ENCODE data around the gene SSR1.

Gene SSR1

DNA sequence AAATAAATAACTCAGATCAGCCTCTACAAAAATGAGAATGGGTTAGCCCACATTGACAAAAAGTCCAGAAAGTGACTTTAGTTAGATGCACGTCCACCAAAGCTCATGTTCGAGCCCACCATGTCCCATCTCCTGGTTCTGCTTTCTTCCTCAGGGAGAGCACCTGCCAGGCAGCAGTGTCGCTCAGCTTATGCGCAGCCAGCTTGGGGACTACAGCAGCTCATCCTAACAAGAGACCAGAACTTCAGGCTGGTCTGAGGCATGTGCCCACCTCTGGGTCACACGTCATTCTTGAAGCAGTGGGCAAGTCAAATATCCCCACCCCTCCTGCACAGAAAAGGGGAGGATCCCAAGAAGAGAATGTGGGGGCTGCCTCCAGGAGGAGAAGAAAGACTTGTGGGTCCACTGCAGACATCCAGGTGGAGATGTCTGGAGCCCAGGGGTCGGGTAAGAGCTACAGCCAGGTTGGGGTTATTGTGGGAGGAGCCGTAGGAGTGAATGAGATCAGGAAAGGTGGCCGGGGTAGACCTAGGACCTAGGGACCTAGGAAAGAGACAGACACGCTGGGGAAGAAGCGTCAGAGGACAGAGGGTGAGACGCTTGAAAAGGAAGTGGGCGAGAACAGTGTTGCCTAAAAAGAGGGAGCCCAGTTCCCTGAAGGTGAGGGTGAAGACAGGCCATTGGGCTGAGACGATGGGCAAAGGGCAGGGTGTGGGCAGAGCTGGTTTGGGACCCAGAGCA lies 52.5 kb downstream of the SSR1 start:
- in situ Hi-C loops (cut with MboI; ENCODE audit: low sequenced_read_pairs), result no loop called here

DNA sequence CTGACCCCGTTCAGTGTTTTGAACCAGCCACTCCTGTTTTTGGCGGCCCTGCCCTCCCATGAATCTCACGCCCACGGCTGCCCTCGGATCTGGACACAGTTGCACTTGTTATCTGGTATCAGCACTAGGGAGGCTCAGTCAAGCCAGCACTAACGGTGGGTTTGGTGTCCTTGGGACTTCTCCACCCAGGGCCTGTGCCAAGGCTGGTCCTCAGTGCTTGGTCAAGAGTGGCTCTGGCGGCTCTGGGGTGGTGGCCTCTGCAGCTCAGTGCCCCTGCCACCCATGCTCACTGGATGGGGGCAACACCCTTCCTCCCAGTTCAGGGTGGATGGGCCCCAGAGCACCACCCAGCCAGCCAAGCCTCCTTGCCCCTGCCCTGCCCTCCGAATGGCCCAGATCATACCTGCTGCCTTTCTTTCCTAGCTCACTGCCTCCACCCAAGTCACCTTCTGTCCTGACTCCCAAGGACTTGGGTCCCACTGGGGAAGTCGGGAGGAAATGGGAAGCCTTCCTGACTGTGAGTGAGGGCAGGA lies 54.7 kb downstream of the SSR1 start:
- in situ Hi-C loops (cut with MboI; ENCODE audit: low sequenced_read_pairs), result no loop called here

DNA sequence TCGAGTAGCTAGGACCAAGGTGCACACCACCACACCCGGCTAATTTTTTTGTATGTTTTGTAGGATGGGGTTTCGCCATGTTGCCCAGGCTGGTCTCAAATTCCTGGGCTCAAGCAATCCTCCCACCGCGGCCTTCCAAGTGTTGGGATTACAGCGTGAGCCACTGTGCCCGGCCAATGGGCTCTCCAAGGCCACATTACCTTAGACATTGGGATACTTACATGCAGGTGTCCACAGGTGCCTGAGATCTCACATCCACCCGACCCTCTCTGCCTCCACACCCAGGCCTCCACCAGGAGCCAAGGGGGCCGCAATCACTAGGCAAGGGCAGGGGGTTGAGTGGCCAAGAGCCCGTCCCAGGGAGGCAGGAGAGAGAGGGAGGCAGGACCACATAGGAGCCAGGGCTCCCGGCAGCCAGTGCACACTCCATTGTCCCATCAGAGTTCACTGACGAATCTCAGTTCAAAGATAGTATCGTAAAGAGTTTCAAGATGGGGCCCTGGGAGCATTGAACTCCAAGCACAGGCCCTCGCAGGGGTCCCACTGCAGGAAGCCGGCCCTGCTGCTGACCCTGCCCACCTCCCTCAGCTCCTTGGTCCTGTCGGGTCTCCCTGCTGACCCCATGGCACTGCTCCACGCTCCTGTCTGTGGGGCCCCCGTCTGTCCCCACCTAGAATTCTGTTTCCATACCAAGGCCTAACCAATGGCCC lies 55.3 kb downstream of the SSR1 start:
- in situ Hi-C loops (cut with MboI; ENCODE audit: low sequenced_read_pairs), result no loop called here

DNA sequence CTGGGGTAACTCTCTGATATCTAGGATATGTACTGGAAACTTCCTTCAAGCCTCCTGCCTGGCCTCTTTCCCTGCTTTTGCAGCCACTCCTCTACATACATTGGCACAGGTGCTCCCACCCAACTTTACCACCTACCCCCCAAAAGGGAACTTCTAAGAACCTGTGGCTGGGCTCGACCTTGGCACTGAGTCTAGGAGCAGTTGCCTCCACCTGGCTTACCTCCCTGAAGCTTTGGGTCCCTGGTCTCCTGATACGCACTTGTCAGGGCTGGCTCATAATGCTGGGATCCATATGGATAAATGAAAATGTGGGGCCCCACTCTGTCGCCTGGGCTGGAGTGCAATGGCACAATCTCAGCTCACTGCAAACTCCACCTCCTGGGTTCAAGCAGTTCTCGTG lies 56.2 kb downstream of the SSR1 start:
- in situ Hi-C loops (cut with MboI; ENCODE audit: low sequenced_read_pairs), result no loop called here

DNA sequence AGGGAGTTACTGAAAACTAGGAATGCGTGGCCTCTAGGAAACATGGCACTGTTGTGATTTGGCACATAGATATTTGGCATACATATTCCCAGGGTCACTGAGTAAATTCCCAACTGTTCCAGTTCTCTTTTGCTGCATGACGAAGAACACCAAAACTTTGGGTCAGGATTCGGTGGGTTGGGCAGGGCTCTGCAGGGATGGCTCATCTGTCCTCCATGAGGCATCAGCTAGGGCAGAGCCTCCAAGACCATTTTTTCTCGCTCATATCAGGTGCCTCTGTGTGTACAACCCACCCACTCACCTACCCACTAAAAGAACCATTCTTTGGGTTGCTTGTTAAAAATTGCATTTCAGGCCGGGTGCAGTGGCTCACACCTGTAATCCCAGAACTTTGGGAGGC lies 57.1 kb downstream of the SSR1 start:
- in situ Hi-C loops (cut with MboI; ENCODE audit: low sequenced_read_pairs), result no loop called here

DNA sequence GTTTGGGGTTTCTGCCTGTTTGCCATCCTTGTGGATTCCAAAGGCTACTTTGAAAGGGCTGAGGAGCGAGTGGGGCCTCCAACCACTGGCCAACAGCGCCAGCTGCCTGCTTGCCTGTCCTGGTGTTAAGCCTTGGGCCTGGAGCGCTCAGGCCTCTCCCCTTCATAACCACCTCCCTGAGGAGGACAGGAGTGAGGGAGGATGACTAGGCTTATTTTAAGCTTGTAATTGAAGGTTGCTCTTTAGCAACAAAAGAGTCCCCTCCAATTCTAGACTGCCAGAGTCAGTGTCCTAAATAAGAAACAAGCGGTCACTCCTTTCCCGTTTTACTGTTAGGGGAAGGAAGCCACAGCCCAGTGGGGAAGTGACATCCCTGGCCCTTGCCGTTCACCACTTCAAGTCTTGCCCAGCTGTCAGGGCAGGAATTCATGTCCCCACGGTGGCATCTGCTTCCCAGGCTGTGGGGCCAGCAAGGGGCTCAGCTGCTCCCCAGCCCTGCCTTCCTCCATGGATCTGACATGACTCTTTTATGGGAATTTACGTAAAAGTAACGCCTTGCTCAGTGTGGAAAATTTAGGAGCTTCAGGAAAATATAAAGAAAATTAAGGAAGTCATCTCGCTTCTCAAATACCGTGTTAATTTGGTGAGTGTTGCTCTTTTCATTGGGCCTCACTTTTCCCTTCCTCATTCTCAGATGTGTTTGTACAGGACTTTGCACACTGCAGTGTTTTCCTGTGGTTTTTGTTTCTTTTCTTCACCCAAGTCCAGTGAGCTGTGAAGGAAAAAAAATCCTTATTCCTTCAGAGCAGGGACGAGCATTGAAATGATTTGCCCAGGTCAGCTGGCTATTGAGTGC lies 57.8 kb downstream of the SSR1 start:
- in situ Hi-C loops (cut with MboI; ENCODE audit: low sequenced_read_pairs), result no loop called here

DNA sequence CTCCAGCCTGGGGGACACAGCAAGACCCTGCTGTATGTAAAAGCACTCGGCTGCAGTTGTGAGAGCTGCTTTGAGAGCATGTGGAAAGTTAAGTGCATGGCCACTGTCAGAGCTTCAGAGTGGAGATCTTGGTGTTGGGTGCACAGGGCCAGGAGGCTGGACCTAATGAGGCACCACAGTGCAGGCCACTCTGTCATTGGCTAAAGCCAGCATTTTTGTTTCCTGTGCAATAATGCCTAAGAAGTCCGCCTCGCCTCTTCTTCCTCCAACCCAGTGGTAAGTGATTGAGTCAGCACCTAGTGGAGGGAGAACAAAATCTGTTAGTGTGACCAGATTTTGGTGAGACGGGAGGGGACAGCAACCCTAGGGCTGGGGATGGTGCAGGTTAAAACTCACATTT lies 60.6 kb downstream of the SSR1 start:
- in situ Hi-C loops (cut with MboI; ENCODE audit: low sequenced_read_pairs), result no loop called here

DNA sequence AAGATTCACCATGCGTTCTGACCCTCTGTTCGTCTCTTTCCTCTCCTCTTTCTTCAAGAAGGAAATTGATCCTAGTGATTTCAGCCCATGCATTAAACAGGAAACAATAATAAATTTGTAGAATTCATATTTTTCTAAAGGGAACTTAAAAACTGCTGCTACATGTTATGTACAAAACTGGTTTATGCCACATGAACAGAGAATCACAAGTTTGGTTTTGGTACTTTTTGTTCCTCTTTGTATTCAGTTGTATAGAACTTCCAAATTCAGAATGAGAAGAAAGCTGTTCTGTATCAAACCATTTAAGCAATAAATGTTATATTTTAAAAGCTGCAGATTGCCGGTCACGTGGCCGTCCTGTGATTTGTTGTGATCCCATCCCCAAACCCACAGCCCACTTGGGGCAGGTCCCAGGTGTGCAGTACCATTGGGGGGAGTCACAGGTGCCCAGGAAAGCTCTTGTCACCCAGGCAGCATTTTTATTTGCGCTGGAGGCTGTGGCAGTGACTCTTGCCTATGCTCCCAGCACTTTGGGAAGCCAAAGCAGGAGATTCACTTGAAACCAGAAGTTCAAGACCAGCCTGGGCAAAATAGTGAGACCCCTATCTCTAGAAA lies 61.2 kb downstream of the SSR1 start:
- in situ Hi-C loops (cut with MboI; ENCODE audit: low sequenced_read_pairs), result no loop called here

DNA sequence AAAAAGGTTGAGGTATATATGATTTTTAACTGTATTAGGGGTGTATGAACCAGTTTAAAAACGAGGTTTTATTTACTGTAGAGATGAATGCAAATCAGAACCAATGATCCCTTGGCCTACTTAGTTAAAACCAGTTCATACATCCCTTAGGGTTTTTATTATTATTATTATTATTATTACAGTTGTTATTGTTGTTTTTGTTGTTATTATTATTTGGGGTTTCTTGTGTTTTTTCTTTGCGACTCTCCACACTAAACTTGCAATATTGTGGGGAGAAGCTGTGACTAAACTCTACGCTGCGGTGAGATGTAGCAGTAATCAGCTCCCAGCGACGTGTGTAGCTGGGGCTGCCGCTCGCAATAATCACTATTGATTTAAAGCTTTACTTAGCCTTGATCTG lies 62.2 kb downstream of the SSR1 start:
- in situ Hi-C loops (cut with MboI; ENCODE audit: low sequenced_read_pairs), result no loop called here

DNA sequence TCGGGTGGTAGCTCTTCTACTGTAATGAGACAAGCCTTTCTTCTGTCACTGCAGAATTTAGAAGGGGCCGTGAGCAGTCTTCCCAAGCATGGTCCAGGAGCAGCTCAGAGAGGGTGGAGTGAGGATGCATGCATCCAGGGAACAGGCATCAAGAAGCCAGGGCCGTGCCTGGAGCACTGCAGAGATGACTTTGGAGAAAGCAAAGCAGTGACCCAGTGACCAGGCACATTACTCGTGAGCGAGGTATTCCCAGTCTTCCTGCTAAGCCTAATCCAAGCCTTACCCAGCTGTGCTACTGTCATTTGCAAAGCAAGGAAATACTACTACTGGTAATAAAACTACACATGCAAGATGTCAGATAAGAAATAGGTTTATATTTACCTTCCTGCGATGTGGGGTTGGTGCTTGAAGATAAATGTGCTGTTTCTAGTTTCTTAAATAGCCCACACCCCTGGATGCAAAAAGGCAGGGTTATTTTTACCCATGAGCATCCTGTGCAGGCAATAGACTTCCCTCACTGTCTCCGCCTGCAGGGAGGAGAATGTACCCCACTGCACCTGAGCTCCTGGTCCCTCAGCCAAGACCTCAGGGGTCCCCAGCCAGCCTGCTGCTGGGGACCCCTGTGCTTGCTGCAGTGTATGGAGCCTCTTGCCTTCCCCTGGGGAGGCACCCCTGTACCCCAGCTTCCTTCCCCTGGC lies 62.9 kb downstream of the SSR1 start:
- in situ Hi-C loops (cut with MboI; ENCODE audit: low sequenced_read_pairs), result no loop called here

DNA sequence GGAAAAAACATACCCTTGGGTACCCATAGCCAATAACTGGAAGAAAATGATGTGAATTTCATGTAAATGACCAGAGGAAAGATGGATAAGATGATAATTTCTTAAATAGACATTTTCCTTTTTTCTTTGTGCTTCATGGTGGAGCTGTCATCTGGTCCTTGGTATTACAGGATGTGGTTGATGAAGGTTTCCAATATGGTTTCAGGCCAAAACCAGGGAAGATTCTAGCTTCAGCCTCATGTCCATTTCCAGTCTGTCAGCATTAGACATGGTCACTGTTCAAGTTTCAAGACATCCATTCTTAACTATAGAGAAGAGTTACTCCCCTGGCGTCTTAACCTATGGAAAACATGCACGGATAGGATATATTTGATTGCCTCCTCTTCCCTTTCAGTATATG lies 63.6 kb downstream of the SSR1 start:
- in situ Hi-C loops (cut with MboI; ENCODE audit: low sequenced_read_pairs), result no loop called here

DNA sequence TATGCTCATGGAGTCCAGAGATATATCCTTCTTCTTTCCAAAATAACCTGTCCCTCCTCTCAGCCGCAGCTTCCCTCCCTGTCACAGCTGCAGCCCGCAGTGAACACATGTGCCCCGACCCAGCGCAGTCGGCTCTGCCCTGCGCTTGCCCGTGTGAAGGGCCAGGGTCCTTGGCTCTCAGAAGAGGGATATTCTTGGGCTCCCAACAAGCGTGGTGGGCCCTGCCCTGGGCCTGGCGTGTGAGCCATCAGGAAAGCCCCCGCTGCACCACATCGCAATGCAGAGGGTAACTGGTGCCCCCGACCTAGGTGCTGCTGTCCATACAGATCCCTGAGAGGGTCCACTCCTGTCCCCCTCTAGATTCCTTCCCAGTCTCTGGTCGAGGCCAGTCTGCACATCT lies 65.2 kb downstream of the SSR1 start:
- in situ Hi-C loops (cut with MboI; ENCODE audit: low sequenced_read_pairs), result no loop called here

DNA sequence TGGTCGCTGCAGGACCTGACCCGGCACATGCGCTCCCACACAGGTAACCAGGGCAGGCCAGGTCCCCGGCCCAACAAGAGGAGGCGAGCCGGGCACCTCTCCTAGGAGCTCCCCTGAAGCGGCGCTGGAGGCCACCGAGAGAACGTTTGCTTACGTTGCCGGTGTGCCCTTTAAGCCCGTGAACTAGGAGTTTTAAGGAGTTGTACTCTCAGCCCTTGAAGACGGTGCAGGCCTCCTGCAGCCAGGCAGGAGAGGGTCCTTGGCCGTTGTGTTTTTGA lies 65.9 kb downstream of the SSR1 start:
- in situ Hi-C loops (cut with MboI; ENCODE audit: low sequenced_read_pairs), result no loop called here

DNA sequence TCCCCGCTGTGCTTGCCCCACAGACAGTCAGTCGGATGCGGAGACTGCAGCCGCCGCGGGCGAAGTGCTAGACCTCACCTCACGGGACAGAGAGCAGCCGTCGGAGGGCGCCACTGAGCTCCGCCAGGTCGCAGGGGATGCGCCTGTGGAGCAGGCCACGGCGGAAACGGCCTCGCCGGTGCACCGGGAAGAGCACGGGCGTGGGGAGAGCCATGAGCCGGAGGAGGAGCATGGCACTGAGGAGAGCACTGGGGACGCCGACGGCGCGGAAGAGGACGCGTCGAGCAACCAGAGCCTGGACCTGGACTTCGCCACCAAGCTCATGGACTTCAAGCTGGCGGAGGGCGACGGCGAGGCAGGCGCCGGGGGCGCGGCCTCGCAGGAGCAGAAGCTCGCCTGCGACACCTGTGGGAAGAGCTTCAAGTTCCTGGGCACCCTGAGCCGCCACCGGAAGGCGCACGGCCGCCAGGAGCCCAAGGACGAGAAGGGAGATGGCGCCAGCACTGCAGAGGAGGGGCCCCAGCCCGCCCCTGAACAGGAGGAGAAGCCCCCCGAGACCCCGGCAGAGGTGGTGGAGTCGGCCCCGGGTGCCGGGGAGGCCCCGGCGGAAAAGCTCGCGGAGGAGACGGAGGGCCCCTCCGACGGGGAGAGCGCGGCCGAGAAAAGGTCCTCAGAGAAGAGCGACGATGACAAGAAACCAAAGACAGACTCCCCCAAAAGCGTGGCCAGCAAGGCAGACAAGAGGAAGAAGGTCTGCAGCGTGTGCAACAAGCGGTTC lies 66.4 kb downstream of the SSR1 start:
- in situ Hi-C loops (cut with MboI; ENCODE audit: low sequenced_read_pairs), result no loop called here

DNA sequence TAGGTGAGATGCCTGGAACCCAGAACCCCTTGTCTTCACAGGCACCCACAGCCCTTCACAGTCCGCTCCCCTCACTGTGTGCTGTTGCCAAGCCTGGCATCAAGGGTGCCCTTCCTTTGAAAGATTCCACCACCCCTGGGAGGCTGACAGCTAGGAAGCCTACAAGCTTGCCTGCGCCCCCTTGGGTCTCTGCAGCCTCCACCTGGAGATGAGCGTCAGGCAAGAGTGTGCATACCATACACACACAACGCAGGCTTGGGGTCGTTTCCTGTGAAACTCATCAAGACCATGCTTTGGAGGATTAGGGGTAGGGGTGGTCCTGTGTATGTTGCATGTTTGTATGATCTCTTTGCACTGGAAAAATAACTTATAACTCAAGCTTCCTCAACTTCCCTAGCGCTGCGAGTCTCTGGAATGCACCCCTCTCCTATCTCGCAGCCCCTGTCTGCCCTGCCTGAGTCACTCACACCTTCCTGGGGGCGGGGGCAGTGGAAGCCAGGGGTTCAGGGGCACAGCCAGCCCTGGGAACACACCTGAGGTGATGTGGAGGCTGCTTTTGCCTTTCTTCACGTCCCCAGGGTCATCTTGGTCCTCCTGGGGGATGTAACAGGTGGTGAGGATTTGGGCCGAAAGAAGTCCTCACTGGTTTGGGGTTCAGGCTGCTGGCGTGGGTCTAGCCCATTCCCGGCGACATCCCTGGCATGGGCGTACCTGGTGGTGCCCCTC lies 67.2 kb downstream of the SSR1 start:
- in situ Hi-C loops (cut with MboI; ENCODE audit: low sequenced_read_pairs), result no loop called here

DNA sequence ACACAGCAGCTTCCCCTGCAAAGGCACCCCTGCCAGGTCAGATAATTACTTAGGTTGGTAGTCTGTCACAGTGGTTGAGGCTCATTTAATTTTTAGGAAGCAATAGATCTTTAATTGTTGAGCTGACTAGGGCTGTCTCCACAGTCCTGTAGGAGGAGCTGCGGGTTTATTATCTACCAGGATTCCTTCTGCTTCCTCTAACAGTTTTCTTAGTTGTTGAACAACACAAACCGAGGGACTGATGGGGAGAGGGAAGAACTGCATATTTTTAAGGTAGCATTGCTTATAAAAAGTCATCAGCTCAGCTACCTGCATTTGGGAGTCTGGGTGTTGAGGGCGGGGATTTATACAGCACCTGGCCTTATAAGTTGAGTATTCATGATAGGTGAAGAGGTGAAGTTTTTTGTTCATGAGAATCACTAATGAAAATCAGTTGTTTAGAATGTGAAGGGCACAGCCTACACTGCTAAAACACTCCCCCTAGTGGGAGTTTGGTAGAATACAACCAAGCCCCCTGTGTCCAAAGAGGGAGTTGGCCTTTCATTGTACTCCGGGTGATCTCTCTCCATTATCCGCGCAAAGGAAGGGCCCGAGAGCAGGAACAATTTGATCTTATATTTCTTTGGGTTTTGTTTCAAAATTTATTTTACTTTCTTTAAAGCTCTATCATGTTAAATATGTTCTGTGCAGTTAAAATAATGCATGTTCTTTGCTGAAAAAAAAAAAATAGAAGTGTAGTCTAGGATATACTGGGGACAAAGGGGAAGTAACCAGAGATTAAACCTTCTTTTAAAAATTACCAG lies 69.6 kb downstream of the SSR1 start:
- in situ Hi-C loops (cut with MboI; ENCODE audit: low sequenced_read_pairs), result no loop called here

DNA sequence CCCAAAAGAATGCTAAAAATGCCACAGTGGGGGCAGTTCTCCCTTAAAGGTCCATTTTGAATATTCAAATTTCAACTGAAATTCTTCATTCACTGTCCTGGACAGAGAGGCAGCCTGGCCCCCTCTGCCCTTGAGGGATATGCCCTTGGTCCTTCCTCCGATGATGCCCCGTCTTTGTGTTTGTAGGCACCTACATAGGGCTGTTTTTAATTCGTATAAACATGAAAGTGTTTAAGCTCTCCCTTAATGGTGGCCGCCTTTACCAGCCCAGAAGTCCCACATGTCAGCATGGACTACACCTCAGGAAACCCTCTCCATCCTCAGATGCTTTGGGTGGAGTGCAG lies 70.2 kb downstream of the SSR1 start:
- in situ Hi-C loops (cut with MboI; ENCODE audit: low sequenced_read_pairs), result no loop called here

Measured in HL-60/S4 treated with phorbol 12-myristate 13-acetate at 8.2 ng/mL for 4 days and 3 days (cell line).